Measurements from ENCODE around the gene EMCN.
"Not testable (repeated sequence)": the region's sequence is repeated elsewhere in the genome, so short reads cannot be mapped to it uniquely, and the experiment has no call there.

Gene EMCN

DNA sequence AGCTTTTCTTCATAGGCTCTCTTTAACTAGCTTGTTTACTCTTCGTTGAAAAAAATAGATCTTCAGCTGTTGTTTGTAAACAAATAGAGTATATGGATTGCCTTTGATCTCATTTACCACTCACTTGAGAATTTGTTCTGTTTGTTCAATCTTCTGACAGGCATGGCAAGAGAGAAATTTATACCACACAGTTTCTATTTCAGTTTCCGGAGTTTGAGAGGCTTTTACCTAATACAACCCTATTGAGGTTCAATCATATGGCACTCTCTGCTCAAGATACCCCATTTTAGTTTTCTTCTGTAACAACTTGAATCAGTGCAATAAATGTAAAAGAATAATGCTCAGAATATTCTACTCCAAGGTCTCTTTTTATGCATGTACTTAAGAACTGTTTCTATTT lies 148.0 kb downstream of the EMCN start:
- DNase-seq, result no peak

GRCh38 chr4:100367451-100367850 lies 150.4 kb downstream of the EMCN start:
- no peak for DNase-seq

GRCh38 chr4:100366213-100366612 lies 151.6 kb downstream of the EMCN start:
- no peak for DNase-seq

DNA sequence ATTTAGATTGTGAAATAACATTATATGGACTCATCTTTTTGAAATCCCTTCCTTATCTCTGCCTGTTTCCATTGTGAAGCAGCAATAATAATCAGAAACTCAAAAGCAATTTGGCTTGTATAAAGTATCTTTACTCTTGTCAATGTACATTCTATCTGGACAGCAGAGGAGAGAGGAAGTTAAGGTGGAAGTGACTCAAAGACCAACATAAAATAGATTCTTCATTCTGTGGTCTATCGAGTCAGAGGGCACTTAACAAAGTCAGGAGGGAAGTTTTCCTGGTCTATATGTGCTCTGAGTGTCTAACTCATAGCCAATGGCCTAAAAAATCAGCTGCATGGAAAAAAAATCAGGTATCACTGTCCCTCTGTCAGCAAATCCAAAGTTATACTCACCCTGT lies 155.5 kb downstream of the EMCN start:
- no peak for DNase-seq

GRCh38 chr4:100361336-100361735 lies 156.5 kb downstream of the EMCN start:
- no peak for DNase-seq

- no peak for DNase-seq
These were observed 157.6 kb downstream of the EMCN start for GRCh38 chr4:100360211-100360610.

DNA sequence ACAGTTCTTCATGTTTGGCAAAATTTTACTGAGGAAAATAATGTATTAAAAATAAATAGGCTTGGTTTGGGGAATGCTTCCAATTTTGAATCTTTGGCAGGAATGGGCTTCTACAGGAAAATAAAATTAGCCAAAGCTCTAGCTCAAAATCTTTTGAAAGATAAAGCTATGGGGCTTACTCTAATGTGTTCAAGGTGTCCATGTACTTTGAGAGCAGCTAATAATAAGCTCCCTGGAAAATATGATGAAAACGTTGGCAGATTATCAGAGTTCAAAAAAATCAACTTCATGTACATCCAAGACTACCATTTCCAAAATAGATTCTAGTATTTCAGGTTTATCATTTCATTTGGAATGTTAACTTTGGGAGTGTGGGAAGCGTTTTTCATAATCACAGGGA lies 158.4 kb downstream of the EMCN start:
- no peak for DNase-seq

GRCh38 chr4:100357542-100357941 lies 160.3 kb downstream of the EMCN start:
- DNase-seq, result no peak

GRCh38 chr4:100356172-100356571 lies 161.7 kb downstream of the EMCN start:
- DNase-seq, result no peak

DNA sequence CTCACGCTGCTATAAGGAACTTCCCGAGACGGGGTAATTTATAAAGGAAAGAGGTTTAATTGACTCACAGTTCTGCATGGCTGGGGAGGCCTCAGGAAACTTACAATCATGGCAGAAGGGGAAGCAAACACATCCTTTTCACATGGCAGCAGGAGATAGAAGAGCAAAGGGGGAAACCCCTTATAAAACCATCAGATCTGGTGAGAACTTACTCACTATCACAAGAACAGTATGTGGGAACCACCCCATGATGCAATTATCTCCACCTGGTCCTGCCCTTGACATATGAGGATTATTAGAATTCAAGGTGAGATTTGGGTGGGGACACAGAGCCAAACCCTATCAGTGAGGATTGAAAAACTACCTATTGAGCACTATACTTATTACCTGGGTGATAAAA lies 165.5 kb downstream of the EMCN start:
- DNase-seq, result not testable (repeated sequence)

DNA sequence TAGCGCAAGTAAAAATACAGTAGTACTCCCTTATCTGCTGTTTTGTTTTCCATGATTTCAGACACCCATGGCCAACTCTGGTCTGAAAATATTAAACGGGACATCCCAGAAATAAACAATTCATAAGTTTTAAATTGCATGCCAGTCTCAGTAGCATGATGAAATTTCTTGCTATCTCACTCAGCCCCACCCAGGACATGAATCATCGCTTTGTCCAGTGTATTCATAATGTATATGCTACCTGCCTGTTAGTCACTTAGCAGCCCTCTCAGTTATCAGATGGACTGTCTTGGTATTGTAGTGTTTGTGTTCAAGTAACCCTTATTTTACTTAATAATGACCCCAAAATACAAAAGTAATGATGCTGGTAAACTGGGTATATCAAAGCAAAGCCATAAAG lies 169.3 kb downstream of the EMCN start:
- no peak for DNase-seq

DNA sequence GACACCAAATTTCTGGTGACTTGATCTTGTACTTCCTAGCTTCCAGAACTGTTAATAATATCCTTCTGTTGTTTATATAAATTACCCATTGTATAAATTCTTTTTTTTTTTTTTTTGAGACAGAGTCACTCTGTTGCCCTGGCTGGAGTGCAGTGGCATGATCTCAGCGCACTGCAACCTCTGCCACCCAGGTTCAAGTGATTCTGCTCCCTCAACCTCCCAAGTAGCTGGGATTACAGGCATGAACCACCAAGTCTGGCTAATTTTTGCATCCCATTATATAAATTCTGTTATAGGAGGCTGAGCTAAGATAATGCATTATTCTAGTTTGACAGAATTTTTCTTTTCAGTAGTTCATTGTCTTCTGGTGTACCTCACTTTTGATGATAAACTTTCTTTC lies 170.6 kb downstream of the EMCN start:
- DNase-seq, result no peak

DNA sequence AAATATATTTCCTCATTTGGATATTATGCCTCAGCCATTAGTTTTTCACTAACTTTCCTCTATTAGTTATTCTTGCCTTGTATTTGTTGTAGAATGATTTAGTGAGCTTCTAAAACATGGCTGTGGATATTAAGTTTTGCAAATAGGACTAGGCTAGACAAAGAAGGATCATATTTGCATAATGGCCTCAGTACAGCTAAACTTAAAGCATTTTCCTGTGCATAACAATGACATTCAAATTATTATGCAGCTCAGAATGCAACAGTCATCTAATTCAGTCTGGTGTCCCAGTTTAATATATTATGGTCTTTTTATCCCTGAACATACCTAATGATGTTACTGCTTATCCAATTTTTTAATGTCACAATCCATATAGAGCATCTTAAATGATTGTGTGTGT lies 172.2 kb downstream of the EMCN start:
- no peak for DNase-seq
